ENCODE measurements around the gene COL4A2.

- no peak for TF ChIP-seq CTCF (IDR thresholded peaks at IDR 0.05 in 4 of 5, conservative IDR thresholded peaks at IDR 0.05 in 1 of 5)
- no peak for TF ChIP-seq POLR2A (IDR thresholded peaks at IDR 0.05)
Measured at GRCh38 chr13:110294146-110294545, 12.9 kb upstream of the COL4A2 start.
